Esophagus muscularis mucosa (tissue), 3 donors: ENCODE data around the gene STX8.

Experiments used
- POLR2A ChIP-seq: fragments of 450-650 bp; IDR thresholded peaks from one replicate; pipeline ENCODE4 v1.6.1; 2017; ENCODE audit warnings: antibody characterized with exemption, moderate library complexity, mild to moderate bottlenecking, low read depth
- TF ChIP-seq, protein P1 (sequence below), 3 experiments: fragments of 200-600 bp in 2 of 3; fragments of 450-650 bp in 1 of 3; sonication (generic) in 2 of 3; IDR thresholded peaks; one replicate each; pipeline ENCODE4 v1.5.1; 2017 to 2019; ENCODE audit warnings: antibody characterized with exemption in 3 of 3, mild to moderate bottlenecking in 2 of 3, moderate library complexity in 1 of 3

GRCh38 chr17:9424071-9424640 lies 151.5 kb downstream of the STX8 start:
- TF ChIP-seq, protein P1, sequence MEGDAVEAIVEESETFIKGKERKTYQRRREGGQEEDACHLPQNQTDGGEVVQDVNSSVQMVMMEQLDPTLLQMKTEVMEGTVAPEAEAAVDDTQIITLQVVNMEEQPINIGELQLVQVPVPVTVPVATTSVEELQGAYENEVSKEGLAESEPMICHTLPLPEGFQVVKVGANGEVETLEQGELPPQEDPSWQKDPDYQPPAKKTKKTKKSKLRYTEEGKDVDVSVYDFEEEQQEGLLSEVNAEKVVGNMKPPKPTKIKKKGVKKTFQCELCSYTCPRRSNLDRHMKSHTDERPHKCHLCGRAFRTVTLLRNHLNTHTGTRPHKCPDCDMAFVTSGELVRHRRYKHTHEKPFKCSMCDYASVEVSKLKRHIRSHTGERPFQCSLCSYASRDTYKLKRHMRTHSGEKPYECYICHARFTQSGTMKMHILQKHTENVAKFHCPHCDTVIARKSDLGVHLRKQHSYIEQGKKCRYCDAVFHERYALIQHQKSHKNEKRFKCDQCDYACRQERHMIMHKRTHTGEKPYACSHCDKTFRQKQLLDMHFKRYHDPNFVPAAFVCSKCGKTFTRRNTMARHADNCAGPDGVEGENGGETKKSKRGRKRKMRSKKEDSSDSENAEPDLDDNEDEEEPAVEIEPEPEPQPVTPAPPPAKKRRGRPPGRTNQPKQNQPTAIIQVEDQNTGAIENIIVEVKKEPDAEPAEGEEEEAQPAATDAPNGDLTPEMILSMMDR (IDR thresholded peaks at IDR 0.05) = no peak
- TF ChIP-seq POLR2A = no peak
